NCI-H1092 (cell line): ENCODE data around the gene TFEC.
"Not testable (repeated sequence)": the region's sequence is repeated elsewhere in the genome, so short reads cannot be mapped to it uniquely, and the experiment has no call there.

Source experiments
- DNase-seq: peaks from one replicate; lab custom pipeline; 2025; lab: John Stamatoyannopoulos, UW

The TFEC gene

DNA sequence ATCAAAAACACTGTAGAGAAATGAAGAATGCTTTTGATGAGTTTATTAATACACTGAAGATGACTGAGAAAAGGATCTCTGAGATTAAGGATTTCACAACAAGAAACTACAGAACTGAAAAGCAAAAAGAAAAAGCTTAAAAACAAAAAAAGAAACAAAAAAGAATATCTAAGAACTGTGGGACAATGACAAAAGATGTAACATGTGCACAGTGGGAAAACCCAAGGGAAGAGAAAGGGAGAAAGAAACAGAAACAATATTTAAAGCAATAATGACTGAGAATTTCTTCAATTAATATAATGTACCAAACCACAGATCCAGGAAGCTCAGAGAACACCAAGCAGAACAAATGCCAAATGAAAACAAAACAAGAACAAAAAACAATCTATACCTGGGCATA lies 42.2 kb downstream of the TFEC start:
- DNase-seq = no peak

DNA sequence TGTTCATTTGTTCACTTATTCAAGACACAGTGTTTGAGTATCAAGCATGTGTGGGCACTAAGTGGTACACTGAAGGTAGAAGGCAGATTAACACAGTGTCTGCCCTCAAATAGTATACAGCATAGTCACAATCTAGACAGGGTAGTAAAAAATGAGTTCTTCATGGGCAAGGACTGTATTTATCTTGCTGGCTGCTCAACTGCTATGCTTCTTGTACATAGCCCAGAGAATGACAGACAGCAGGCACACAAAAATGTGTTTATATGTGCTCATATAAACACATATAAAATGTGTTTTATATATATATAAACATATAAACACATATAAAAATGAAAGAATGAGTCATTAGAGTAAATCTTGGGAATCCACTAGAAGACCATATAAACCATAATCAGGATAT lies 43.1 kb downstream of the TFEC start:
- no peak for DNase-seq

DNA sequence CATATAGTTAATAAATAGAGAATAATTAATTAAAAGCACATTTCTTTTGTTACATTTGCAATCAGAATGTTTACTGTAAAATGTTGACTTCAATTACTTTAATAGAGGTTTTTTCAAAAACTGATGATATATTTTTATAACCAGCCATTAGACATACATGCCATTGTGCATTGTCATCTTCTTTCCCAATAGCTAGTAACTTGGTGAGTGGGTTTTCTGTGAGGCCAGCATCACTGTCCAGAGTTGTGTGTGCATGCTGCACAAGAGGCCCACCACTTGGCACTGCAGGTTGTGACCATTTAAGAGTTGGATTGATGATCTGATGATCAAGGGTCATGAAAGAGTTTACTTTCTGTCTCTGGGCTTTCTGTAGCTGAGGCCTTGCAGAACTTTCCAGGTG lies 46.5 kb downstream of the TFEC start:
- DNase-seq = no peak

DNA sequence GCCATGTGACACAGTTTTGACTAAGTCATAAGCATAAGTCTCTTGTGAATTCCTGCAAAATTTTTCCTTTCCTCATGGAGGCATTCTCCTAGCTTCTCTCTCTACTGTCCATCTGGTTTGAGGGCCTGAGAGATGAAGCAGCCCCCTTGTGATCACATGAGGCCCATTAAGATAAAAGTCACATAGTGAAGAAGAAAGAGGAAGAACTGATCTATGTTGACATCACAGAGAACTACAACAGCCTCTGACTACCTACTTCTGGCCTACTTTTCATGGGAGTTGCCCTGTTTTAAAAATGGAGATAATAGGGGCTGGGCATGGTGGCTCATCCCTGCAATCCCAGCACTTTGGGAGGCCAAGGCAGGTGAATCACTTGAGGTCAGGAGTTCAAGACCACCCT lies 50.4 kb downstream of the TFEC start:
- DNase-seq = no peak

DNA sequence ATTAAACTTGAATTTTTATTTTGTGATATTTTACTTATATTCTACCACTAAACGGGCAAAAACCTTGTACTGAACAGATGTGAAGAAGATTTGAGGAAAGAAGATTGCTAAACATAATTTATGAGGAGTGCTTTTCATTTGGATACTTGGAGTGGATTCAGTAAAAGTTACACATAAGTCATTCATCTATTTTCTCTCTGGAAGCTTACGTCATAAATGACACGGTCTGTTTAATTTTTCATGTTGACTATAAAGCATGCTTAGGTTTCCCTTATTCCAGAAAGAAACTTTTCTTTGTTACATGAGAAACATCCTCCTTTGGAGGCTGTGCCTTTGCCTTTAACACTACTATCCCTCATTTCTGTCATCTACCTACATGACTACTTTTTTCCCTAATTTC lies 53.9 kb downstream of the TFEC start:
- no peak for DNase-seq

DNA sequence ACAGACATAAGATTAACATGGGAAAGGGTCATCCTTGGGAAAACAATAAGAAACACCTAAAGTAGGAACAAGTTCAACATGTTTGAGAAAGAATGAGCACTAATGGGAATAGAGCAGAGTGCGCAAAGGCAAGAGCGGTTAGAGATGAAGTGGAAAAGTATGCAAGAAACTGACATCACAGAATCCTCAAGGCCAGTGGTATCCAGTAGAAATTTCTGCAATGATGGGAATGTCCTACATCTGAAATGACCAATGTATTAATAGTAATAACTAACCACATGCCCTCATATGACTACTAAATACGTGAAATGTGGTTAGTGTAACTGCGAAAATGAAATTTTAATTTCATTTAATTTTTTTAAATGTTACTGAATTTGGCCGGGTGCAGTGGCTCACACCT lies 54.8 kb downstream of the TFEC start:
- no peak for DNase-seq

DNA sequence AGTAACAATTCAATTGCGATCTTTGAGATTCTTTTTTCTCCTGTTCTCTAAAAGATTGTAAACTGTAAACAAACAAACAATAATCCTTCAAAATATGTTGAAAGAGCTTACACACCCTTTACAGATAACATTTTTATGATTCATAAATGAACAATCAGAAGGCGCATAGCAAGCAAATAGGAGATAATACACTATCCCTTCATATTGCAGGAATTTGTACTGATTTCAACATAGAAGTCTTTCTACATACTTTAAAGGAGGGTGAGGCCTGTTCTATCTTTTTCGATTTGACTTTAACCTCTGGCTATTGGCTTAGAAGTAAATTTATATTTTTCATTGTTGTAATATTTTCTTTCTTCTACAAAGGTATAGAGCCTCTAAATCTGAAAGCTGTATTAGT lies 57.2 kb downstream of the TFEC start:
- no peak for DNase-seq

DNA sequence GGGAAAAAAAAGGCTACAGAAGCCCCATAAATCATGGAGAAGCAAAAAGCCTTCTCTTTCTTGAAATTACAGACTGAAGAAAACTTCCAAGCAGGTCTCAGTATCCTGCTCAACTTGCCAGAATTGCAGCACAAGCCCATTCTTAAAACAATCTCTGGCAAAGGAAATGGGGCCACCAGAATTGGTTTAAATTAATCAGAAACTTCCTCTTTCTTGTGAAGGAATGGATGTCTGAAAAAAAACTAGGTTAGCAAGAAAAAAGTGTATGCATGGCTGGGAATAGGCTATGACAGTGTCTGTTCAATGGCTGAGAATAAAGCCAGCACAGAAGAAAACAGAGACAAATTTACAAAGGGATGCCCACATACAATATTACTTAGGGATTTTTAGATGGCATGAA lies 59.1 kb downstream of the TFEC start:
- no peak for DNase-seq

DNA sequence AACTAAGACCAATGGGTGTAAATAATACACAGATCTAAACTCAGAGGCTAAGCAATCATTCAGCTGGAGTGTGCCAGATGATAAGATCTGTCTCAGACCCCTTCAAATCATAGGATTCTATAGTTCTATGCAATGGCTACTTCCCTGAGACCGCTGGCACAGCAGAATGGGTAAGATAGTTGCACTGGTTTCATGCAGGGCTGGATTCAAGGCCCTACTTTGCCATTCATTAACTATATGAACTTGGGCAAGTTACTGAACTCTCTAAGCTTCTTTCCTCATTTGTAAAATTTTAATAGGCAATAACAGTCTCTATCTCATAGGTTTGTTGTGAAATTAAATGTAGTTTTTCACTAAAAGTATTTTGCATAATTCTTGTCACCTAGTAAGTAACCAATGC lies 62.0 kb downstream of the TFEC start:
- DNase-seq = no peak

DNA sequence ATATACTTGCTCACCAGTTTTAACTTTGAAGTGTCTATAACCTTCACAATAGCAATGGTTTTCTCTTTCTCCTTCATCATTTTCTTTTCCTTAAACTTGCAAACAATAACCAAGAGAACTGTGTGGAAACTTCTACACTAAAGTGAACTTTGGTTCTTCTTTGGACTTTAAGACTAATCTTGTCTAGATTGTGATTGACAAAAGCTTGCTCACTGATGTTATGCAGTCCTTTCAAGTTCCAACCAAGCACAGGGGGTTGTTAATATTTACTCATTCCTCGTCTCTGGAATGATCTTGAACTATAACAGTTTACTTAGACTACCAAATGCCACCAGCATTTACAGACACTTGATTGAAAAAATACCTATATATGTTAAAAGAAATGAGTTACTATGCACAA lies 62.4 kb downstream of the TFEC start:
- no peak for DNase-seq

DNA sequence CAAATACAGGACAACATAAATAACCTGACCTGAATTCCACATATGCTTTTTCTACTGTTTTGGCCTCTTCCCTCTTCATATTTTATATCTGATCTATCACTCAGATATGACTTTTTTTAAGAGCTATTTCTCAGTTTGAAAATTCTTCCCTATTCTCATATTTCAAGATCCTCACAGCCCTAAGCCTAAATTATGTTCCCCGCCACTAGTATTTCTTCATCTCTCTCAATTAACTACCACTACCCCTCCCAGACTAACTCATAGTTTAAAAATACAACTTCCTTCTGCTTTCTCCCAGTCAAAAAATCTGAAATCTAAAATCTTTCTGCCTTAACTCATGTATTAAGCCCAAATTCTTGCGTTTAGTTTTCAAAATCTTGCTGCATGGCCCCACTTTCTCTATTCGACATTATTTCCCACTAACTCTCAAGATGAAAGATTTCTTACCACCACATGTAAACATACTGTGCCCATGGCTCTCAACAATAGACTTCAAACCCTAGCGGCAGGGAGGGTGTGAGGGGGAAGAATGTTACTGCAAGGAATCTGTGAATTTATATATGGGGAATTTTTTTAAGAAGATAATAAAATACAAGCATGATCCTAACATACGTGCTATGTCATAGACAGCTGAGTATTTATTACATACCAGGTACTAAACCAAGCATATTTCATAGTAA lies 64.6 kb downstream of the TFEC start:
- DNase-seq = no peak

DNA sequence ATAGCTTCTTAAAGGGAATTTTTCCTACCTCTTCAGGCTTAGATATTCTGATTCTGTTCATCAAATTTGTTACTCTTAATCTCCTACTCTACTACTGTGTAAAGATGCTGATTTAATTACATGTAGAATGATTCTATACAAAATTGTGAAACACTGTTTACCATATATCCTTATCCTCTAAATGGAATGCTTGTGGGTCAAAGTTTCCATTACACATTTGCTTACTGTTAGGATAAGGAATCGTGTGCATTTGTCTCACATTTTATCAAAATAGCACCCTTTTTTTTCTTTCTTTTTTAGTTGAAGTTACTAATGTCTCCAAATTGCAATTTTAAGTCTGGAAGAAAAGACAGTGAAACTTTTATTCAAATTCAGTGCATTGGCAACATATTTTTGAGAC lies 65.3 kb downstream of the TFEC start:
- no peak for DNase-seq

DNA sequence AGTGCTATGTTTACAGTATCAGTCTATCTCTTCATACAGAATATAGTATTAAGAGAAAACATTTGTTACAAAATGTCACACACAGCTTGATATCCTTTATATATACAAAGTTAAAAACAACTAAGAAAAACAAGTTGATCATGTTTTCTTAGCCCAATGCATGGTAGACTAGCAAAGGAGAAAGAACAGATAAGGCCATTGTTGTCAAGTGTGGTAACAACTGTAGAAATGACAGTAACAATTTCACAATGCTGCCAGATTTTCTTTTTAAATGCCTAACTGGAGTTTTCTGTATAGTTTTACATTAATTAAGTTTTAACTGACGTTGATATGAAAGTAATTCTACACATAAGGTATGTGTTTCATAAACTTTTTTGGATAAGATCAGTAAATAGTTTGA lies 65.8 kb downstream of the TFEC start:
- DNase-seq = no peak

DNA sequence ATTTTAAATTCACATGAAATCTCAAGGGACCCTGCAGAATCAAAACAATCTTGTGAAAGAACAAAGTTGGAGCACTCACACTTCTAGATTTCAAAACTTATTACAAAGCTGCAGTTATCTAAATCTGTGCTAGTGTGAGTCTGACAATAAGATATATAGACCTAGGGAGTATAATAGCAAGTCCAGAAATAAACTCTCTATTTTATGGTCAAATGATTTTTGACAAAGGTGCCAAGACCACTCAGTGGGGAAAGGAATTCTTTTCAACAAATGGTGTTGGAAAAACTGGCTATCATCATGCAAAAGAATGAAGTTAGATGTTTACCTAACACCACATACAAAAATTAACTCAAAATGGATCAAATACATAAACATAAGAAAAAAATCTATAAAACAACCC lies 68.2 kb downstream of the TFEC start:
- DNase-seq = no peak

DNA sequence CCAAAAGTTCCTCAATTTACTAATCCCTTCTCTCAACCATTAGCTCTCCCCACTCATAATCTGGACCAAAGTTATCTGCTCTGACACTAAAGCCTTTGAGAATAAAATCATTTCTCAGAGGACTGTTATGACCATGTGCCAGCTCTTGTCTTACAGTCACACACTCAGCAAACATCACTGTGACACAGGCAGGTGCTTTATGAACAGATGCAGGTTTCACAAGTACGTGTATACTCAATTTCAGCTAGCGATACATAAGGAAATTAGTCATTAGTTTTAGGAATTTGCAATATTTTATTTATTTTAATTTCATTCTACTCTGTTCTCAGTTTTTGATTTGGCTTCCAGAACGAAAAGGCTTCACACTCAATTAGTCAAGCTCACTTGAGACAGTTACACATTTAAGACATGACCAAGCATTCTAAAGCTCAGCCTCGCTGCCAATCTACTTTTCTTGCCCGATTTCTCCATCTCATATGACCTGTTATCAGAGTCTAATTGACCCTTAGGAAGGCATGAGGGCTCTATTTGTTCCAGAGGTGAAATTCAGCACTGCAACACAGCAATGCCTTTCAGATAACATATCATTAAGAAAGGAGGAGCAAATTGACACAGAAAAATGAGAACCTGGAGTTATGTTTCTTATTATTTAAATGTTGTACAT lies 76.8 kb downstream of the TFEC start:
- DNase-seq = no peak

DNA sequence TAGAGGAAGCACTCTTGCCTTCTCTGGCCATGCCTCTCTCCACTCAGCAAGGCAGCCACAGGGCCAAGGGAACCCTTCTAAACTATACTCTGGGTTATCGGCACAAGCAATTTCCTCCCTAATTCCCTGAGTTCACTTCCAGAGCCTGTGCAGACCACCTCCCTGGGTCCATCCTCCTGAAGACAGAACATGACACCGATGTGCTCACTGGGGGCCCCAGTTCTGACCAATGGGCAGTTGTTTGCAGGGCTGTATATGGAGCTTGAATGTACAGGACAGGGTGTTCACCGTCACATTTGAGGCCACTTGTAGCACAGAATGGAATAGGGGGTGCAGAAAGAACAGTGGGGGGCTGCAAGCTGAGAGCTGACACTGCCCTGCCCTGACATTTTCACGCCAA lies 77.7 kb downstream of the TFEC start:
- DNase-seq = no peak

DNA sequence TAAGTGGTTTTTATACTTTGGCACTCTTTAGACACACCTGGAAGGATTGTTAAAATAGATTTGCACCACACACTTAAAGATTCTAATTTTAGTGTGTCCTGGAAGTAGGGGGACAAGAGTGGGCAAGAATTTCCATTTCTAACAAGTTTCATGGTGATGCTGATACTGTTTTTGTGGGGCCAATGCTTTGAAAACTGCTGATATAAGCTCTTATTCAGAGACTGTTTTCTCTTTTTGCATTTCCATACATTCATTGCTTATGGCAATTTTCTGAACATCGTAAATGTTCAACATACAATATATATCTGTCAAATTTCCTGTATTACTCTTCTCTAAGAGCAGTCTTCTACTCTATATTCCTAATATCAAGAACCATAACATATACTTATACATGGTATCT lies 79.0 kb downstream of the TFEC start:
- no peak for DNase-seq

DNA sequence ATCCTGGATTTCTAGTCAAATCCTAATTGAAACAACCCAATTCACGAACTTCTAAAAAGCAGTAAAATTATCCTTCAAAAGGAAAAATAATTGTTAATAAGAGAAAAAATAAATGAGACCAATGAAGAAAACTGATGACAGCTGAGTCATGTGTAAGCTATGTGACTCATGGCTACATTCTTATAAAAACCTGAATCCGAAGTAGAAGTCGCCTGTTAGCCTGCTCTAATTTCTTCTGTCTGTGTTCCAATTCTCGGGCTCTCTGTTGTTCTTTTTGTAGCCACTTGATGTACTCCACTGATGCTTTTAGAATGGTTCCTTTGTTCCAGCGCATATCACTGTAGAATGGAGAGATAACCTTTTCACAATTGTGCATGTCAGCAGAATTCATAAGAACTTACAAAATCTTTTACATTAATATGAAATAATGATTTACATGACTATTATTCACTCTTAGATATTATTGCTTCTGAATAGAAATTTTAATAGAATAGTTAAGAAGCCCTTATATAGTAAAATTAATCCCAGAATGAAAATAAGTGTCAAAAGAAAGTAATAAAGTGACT lies 88.8 kb downstream of the TFEC start:
- no peak for DNase-seq

DNA sequence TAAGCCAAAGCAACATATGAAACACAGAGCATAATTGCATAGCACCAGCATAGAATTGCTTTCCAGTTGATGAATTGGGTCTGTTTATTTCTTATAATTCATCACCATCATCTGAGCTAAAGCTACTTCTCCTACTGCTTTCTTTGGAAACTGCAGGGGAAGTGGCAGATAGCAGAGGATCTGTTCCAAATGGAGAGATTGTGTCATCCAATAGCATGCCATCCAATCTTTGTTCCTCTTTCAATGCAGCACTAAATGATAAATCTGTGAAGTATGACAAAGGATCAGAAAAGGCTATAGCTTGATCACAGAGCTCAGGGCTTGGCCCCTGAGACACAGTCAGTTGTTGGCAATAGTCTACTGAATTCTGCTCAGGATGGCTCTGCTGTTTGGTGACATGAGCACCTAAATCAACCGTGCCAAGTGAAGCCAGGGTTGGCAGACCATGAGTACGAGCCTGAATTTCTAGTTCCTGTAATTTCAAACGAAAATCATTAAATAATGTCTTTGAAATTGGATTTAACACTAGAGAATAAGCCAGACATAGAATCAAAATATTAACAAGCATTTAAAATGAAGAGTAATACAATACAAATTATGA lies 90.0 kb downstream of the TFEC start:
- no peak for DNase-seq

DNA sequence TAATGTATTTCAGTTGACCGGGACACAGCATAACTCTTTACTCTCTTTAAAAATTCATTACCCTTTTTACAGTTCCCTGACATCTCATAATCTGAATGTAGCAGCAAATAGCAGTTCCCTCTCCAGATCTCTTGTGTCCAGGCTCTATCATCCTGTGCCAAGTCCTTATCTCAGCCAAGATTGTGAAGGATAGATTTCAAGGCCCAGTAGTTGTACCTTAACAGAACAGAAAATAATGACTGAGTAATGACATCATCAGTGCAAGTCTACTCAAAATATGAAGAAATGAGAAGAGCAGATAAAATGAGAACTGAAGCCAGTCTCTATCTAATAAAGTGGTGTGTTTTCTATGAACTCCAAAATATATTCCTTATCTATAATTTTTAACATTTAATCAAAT lies 92.6 kb downstream of the TFEC start:
- no peak for DNase-seq

DNA sequence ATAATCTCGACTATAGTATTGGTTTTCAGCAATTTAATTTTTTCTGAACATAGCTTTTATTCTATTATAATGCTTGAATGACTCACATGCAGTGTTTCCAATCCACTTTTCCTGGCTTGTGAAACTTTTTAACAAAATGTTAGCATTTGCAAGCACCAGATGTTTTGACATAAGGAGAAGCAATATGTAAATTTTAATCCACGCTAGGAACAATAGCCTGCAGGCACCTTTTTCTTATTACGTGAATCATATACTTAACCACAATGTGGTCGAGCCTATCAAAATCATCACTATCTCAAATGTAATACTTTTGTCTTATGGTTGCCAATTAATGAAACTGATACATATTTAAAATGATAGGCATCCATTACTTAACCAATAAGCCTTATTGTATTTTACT lies 97.1 kb downstream of the TFEC start:
- no peak for DNase-seq

DNA sequence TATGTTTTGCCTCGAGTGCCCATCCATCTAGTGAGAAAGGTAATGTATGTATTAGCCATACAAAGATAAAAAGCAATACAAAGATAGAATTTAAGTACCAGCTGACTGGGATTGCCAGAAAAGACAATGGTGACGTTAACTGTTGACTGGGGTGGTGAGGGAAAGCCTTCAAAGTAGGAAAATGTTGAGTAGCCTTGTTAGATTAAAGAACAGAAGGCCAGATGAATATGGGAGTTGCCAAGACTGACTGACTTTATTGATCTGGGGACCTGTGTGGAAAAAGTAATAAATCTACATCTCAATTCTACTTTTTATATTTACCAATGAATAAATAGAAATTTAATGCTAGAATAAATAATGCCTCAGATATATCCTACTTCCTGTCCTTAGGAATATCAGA lies 97.7 kb downstream of the TFEC start:
- no peak for DNase-seq

DNA sequence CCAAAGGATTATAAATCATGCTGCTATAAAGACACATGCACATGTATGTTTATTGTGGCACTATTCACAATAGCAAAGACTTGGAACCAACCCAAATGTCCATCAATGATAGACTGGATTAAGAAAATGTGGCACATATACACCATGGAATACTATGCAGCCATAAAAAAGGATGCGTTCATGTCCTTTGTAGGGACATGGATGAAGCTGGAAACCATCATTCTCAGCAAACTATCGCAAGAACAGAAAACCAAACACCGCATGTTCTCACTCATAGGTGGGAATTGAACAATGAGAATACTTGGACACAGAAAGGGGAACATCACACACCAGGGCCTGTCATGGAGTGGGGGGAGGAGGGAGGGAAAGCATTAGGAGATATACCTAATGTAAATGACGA lies 100.4 kb downstream of the TFEC start:
- DNase-seq = not testable (repeated sequence)

DNA sequence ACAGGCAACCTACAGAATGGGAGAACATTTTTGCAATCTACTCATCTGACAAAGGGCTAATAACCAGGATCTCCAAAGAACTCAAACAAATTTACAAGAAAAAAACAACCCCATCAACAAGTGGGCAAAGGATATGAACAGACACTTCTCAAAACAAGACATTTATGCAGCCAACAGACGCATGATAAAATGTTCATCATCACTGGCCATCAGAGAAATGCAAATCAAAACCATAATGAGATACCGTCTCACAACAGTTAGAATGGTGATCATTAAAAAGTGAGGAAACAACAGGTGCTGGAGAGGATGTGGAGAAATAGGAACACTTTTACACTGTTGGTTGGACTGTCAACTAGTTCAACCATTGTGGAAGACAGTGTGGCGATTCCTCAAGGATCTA lies 100.8 kb downstream of the TFEC start:
- not testable (repeated sequence) for DNase-seq
